GM12892 (cell line): ENCODE data around the gene CUL9.

ENCODE experiments used
- POLR2A ChIP-seq: IDR thresholded peaks from 2 replicates; pipeline ENCODE4 v1.6.1; 2011; ENCODE audit warnings: low read depth, low read length, control low read depth
- POLR2AphosphoS5 ChIP-seq: IDR thresholded peaks from 2 replicates; pipeline ENCODE4 v1.6.1; 2011; ENCODE audit warnings: low read depth, low read length, control low read depth

GRCh38 chr6:43211955-43212354, 30.0 kb downstream of the CUL9 start:
- TF ChIP-seq POLR2AphosphoS5 = no peak
- TF ChIP-seq POLR2A = no peak
